Heart right ventricle (tissue), 16 donors: ENCODE data around the gene ADPRH. TPM values are rescaled to one million over a fixed set of nuclear protein-coding genes. Genes with fewer than 3 reads are reported as not detected.

Source experiments
- ATAC-seq, 8 donors: fragments of 200-7000 bp; cut with Tn5 transposase; one replicate each; pipeline ENCODE4 v1.9.1; 2020; ENCODE audit warnings: mild to moderate bottlenecking in 8 of 8, moderate library complexity in 8 of 8, moderate number of reproducible peaks in 1 of 8
- DNase-seq, 2 donors: peaks; one replicate each; pipeline ENCODE4 v3.0.0-alpha.2; 2020
- H3K27ac ChIP-seq, 10 donors: fragments of 200-600 bp; sonication (generic) in 2 of 10; one replicate each; pipeline versions ENCODE4 v1.5.0 to v1.8.0; 2020 to 2022; ENCODE audit warnings: mild to moderate bottlenecking in 3 of 10
- H3K27me3 ChIP-seq, 7 donors: fragments of 200-600 bp; one replicate each; pipeline ENCODE4 v1.8.0; 2021 to 2022; ENCODE audit warnings: mild to moderate bottlenecking in 2 of 7
- H3K36me3 ChIP-seq, 9 donors: fragments of 200-600 bp; sonication (generic) in 1 of 9; one replicate each; pipeline versions ENCODE4 v1.5.0 to v1.8.0; 2020 to 2022; ENCODE audit warnings: mild to moderate bottlenecking in 2 of 9
- H3K4me1 ChIP-seq, 9 donors: fragments of 200-600 bp; sonication (generic) in 1 of 9; one replicate each; pipeline versions ENCODE4 v1.5.0 to v1.8.0; 2020 to 2022; ENCODE audit warnings: mild to moderate bottlenecking in 4 of 9
- H3K4me3 ChIP-seq, 10 donors: fragments of 200-600 bp; sonication (generic) in 2 of 10; one replicate each; pipeline versions ENCODE4 v1.5.0 to v1.8.0; 2020 to 2022; ENCODE audit warnings: mild to moderate bottlenecking in 7 of 10, moderate library complexity in 2 of 10
- H3K9me3 ChIP-seq, 11 donors: fragments of 200-600 bp in 10 of 11; sonication (generic) in 2 of 11; one replicate each; pipeline versions ENCODE4 v1.5.0 to v1.8.0; 2013 to 2022; ENCODE audit warnings: mild to moderate bottlenecking in 2 of 11, control low read depth in 1 of 11, moderate library complexity in 1 of 11
- CTCF ChIP-seq, 9 donors: fragments of 200-600 bp; sonication (generic) in 2 of 9; IDR thresholded peaks; one replicate each; pipeline versions ENCODE4 v1.5.0 to v1.8.0; 2021 to 2022; ENCODE audit warnings: antibody characterized with exemption in 9 of 9, mild to moderate bottlenecking in 5 of 9, moderate library complexity in 1 of 9
- WGBS, 2 donors: extraction: QIAGEN DNeasy Blood & Tissue Kit; methylation state at CpG; one replicate each; pipeline ENCODE4 v1.1.7; 2013; ENCODE audit warnings: inconsistent platforms in 1 of 2; 5-methylcytosine and 5-hydroxymethylcytosine counted together
- intact Hi-C, 10 donors: fragments of 100-400 bp; cut with DNase I; formaldehyde crosslinking; loops; one replicate each; pipeline versions ENCODE4 v1.11.1 to v1.14.2; 2022
- polyA plus RNA-seq, 2 donors: library from polyadenylated mRNA; stranded (reverse); fragments of 200-250 nt; gene quantifications; one replicate each; pipeline ENCODE4 v1.2.3, GENCODE V29; 2013
- total RNA-seq, 10 donors: library from RNA; stranded (reverse); fragmentation: NEBNext Ultra II Directional in 3 of 10; extraction: Animal tissue kit (Norgen Biotek cat#: 25700) in 3 of 10; gene quantifications; one replicate each; pipeline versions ENCODE4 v1.2.1 to v1.2.4, GENCODE V29; 2021 to 2023
- donor health status: Arrhythmogenic right ventricular cardiomyopathy.
- donor health status: ischemic (EF 13 %, LVEDD 7.1; RV severe dilation, severe dysfunction).
- donor health status: healthy with polysubstance abuse.
- donor health status: DM: no; HTN: yes; CAD: no.
- donor health status: DM: no; HTN: no; CAD: no.
- donor health status: ischemic (EF 25% LVEDD 6.9; RV normal size, moderate dysfunction).
- donor health status: ischemic (EF 25% LVEDD 5.7; RV mildly dilated, moderate dysfunction).
- donor health status: healthy.
- donor health status: DM: yes; HTN: yes; CAD: no.
- donor health status: Ischemic cardiomyopathy.
- donor health status: ischemic (EF 35%, LVEDD 5.7; RV mildly dilated, moderate dysfunction).
- donor health status: nonischemic (EF 11% LVEDD 7.7; RV severe dilation, severe dysfunction).
- donor health status: DM: yes; HTN: yes; CAD: no.
- donor health status: PGD.
- donor health status: ischemic (EF 29% LVEDD 5.4; RV normal size, mild dysfunction).
- donor health status: nonischemic (EF 23%, LVEDD 6.1; RV moderate dilation, normal function).

ADPRH gene
- total and polyA plus RNA-seq, 12 donors: 5.6 to 16.9 (median 10.5) TPM

GRCh38 chr3:119611664-119612063 lies 32.4 kb downstream of the ADPRH start:
- H3K27me3 ChIP-seq: no peaks in the 10 kb centered on the region

GRCh38 chr3:119613201-119613600 lies 33.9 kb downstream of the ADPRH start:
- intact Hi-C loops: no loop called here
- Histone ChIP-seq H3K27me3 (no peaks in the 10 kb centered on the region), H3K4me3 (no peak overlapping the region), H3K36me3 (no peaks in the 10 kb centered on the region), H3K9me3 (peaks cover 0 to 7% (median 0%) of the 10 kb centered on the region in 11 donors), H3K4me1 (no peaks in the 10 kb centered on the region), H3K27ac (no peak overlapping the region)
- WGBS, 2 donors: 92% methylated on average over 1 of the region's 1 CpG
- DNase-seq: no peak
- TF ChIP-seq CTCF (IDR thresholded peaks at IDR 0.05): no peak
- ATAC-seq: no peak

More at GRCh38 chr3:119611664-119612063, 32.4 kb downstream of the ADPRH start:
- Histone ChIP-seq H3K36me3 (no peaks in the 10 kb centered on the region), H3K9me3 (peaks cover 0 to 7% (median 0%) of the 10 kb centered on the region in 11 donors), H3K4me3 (no peak overlapping the region), H3K4me1 (no peaks in the 10 kb centered on the region), H3K27ac (no peak overlapping the region)
- DNase-seq (no peak), ATAC-seq (no peak)
- WGBS, 2 donors: 92 to 96% methylated on average over 1 of the region's 1 CpG
- intact Hi-C loops: no loop called here
- no peak for TF ChIP-seq CTCF (IDR thresholded peaks at IDR 0.05)

- DNase-seq: no peak
- H3K27me3 ChIP-seq: no peaks in the 10 kb centered on the region
Observed at GRCh38 chr3:119613872-119614271, 34.6 kb downstream of the ADPRH start.

GRCh38 chr3:119616056-119616455 lies 36.8 kb downstream of the ADPRH start:
- intact Hi-C loops: no loop called here
- Histone ChIP-seq H3K27me3 (no peaks in the 10 kb centered on the region), H3K27ac (no peak overlapping the region), H3K4me1 (peaks cover 0 to 6% (median 0%) of the 10 kb centered on the region in 9 donors), H3K4me3 (no peak overlapping the region), H3K9me3 (peaks cover 0 to 3% (median 0%) of the 10 kb centered on the region in 11 donors), H3K36me3 (no peaks in the 10 kb centered on the region)
- 78 to 85% methylated on average over 4 of the region's 4 CpGs for WGBS, 2 donors
- no peak for TF ChIP-seq CTCF (IDR thresholded peaks at IDR 0.05)
- ATAC-seq (no peak), DNase-seq (no peak)

More at GRCh38 chr3:119613872-119614271, 34.6 kb downstream of the ADPRH start:
- H3K27ac ChIP-seq: no peak overlapping the region
- 91% methylated on average over 4 of the region's 4 CpGs for WGBS, 2 donors
- no peak overlapping the region for H3K4me3 ChIP-seq
- peaks cover 0 to 7% (median 0%) of the 10 kb centered on the region in 11 donors for H3K9me3 ChIP-seq
- intact Hi-C loops: no loop called here
- H3K36me3 ChIP-seq: no peaks in the 10 kb centered on the region
- TF ChIP-seq CTCF (IDR thresholded peaks at IDR 0.05): no peak
- no peak for ATAC-seq
- H3K4me1 ChIP-seq: peaks cover 0 to 5% (median 0%) of the 10 kb centered on the region in 9 donors
